K562 (cell line): ENCODE measurements around the gene LY6G6C. TPM values are rescaled to one million over a fixed set of nuclear protein-coding genes. Genes with fewer than 3 reads are reported as not detected.

Experiments used
- ATAC-seq: fragments of 200-7000 bp; cut with Tn5 transposase; 3 replicates; pipeline ENCODE4 v1.9.1; 2020; ENCODE audit warnings: moderate library complexity
- BruUV-seq: library from RNA; stranded (reverse); fragments of 400-500 nt; replicated peaks from 2 replicates; lab custom pipeline; 2021; lab: Mats Ljungman, UMichigan
- CTCF ChIA-PET: fragments of 300-600 bp; formaldehyde crosslinking; extraction: SDS; loops from one replicate; lab custom pipeline; 2021; ENCODE audit warnings: low intra/inter-chr PET ratio; lab: Yijun Ruan, JAX
- POLR2A ChIA-PET: fragments of 300-600, 350-650 bp; sonication (Branson Sonifier 250); formaldehyde crosslinking; extraction: SDS; loops from one replicate; lab custom pipeline; 2021; ENCODE audit warnings: antibody characterized with exemption, inconsistent platforms; lab: Yijun Ruan, JAX
- DNase-seq, 4 experiments: peaks; one replicate each; pipeline versions ENCODE4 v3.0.0 to v3.0.0-alpha.2; 2011 to 2018; ENCODE audit warnings: low spot score in 3 of 4, mixed read lengths in 3 of 4; ENCODE audit errors: extremely low read depth in 1 of 4
- FAIRE-seq: peaks from 2 replicates; lab custom pipeline; 2011; peaks lifted over from hg19 to GRCh38; lab: Jason Lieb, UNC
- H2AFZ ChIP-seq: 2 replicates; pipeline ENCODE4 v1.6.0; 2011; ENCODE audit warnings: low read depth, low read length, control low read depth, inconsistent platforms
- H3K27ac ChIP-seq: fragments of 200-600 bp; 3 replicates; pipeline ENCODE4 v1.8.0; 2011; ENCODE audit warnings: low read depth, mild to moderate bottlenecking, control low read depth, inconsistent platforms, low read length, moderate library complexity, mixed read lengths; ENCODE audit errors: extremely low read depth
- H3K27me3 ChIP-seq, 2 experiments: fragments of 300-600 bp in 1 of 2; 2 replicates in 1 of 2; 3 replicates in 1 of 2; pipeline versions ENCODE4 v1.6.0 to v1.8.0; 2011; ENCODE audit warnings: inconsistent platforms in 2 of 2, low read length in 2 of 2, mild to moderate bottlenecking in 1 of 2, mixed read lengths in 1 of 2, moderate library complexity in 1 of 2; ENCODE audit not compliant: control insufficient read depth in 2 of 2, insufficient read depth in 2 of 2
- H3K36me3 ChIP-seq: fragments of 300-600 bp; 3 replicates; pipeline ENCODE4 v1.8.0; 2011; ENCODE audit warnings: mild to moderate bottlenecking, low read length, inconsistent platforms; ENCODE audit not compliant: control insufficient read depth, insufficient read depth
- H3K4me1 ChIP-seq, 2 experiments: fragments of 200-600 bp in 1 of 2; replicated peaks in 1 of 2; 2 replicates in 1 of 2; 3 replicates in 1 of 2; pipeline versions ENCODE4 v1.5.1 to v1.8.0; 2011; ENCODE audit warnings: inconsistent platforms in 2 of 2, low read length in 2 of 2, mild to moderate bottlenecking in 1 of 2, mixed read lengths in 1 of 2, moderate library complexity in 1 of 2; ENCODE audit not compliant: control insufficient read depth in 2 of 2, insufficient read depth in 2 of 2
- H3K4me2 ChIP-seq: 2 replicates; pipeline ENCODE4 v1.6.1; 2011; ENCODE audit warnings: low read length, control low read depth, inconsistent platforms, mixed read lengths; ENCODE audit not compliant: insufficient read depth
- H3K4me3 ChIP-seq: fragments of 200-600 bp; sonication (generic), shearing (Covaris generic); 2 replicates; pipeline ENCODE4 v1.5.1; 2016; ENCODE audit warnings: control low read depth, inconsistent platforms
- H3K79me2 ChIP-seq: fragments of 200-600 bp; 3 replicates; pipeline ENCODE4 v1.8.0; 2011; ENCODE audit warnings: low read length, inconsistent platforms; ENCODE audit not compliant: control insufficient read depth, insufficient read depth
- H3K9ac ChIP-seq, 2 experiments: 2 replicates each; pipeline versions ENCODE4 v1.6.0 to v1.6.1; 2011; ENCODE audit warnings: low read depth in 2 of 2, low read length in 2 of 2, control low read depth in 1 of 2, inconsistent platforms in 1 of 2, mild to moderate bottlenecking in 1 of 2, mixed read lengths in 1 of 2; ENCODE audit not compliant: insufficient read depth in 1 of 2
- H3K9me1 ChIP-seq: one replicate; pipeline ENCODE4 v1.6.0; 2011; ENCODE audit warnings: inconsistent platforms, mild to moderate bottlenecking, low read length, moderate library complexity; ENCODE audit not compliant: control insufficient read depth, insufficient read depth
- H3K9me3 ChIP-seq: replicated peaks from 2 replicates; pipeline ENCODE4 v1.5.1; 2011; ENCODE audit warnings: low read depth, low read length, inconsistent platforms; ENCODE audit not compliant: control insufficient read depth, insufficient read depth
- H4K20me1 ChIP-seq: replicated peaks from 2 replicates; pipeline ENCODE4 v1.6.1; 2011; ENCODE audit warnings: low read length, inconsistent platforms, mixed read lengths; ENCODE audit not compliant: control insufficient read depth, insufficient read depth
- EHMT2 ChIP-seq: fragments of 450-650 bp; IDR thresholded peaks from 2 replicates; pipeline ENCODE4 v1.6.1; 2018; ENCODE audit warnings: antibody characterized with exemption
- MTA1 ChIP-seq: fragments of 450-650 bp; IDR thresholded peaks from 2 replicates; pipeline ENCODE4 v1.6.1; 2017; ENCODE audit warnings: borderline replicate concordance
- NCOA2 ChIP-seq, 2 experiments: fragments of 450-650 bp; IDR thresholded peaks; 2 replicates each; pipeline ENCODE4 v1.6.1; 2018; ENCODE audit warnings: mild to moderate bottlenecking in 2 of 2, moderate library complexity in 1 of 2; ENCODE audit not compliant: partially characterized antibody in 2 of 2
- SMARCA4 ChIP-seq: fragments of 450-650 bp; IDR thresholded peaks from 2 replicates; pipeline ENCODE4 v1.6.1; 2016
- THRB ChIP-seq: fragments of 450-650 bp; formaldehyde crosslinking; conservative IDR thresholded peaks from 2 replicates; pipeline ENCODE4 v1.4.0; 2022; ENCODE audit warnings: mild to moderate bottlenecking, missing genetic modification characterization
- ZBTB40 ChIP-seq, 2 experiments: fragments of 450-650 bp in 1 of 2; sonication (generic) in 1 of 2; formaldehyde crosslinking in 1 of 2; IDR thresholded peaks; 2 replicates each; pipeline versions ENCODE4 v1.7.1 to v1.9.0; 2016 to 2022; ENCODE audit warnings: inconsistent platforms in 1 of 2, mild to moderate bottlenecking in 1 of 2, missing genetic modification reagents in 1 of 2
- WGBS: fragments of 100-300 bp; shearing (Covaris generic); methylation state at CpG from one replicate; pipeline ENCODE4 v1.1.6; 2016; ENCODE audit warnings: low coverage, mixed read lengths; ENCODE audit not compliant: insufficient coverage; ENCODE audit errors: missing lambda C conversion rate; 5-methylcytosine and 5-hydroxymethylcytosine counted together
- in situ Hi-C: fragments of 300-500 bp; cut with MboI; formaldehyde crosslinking; loops from 4 replicates; pipeline ENCODE4 v1.15.0; 2018; ENCODE audit warnings: inconsistent platforms, mixed read lengths
- intact Hi-C: fragments of 100-400 bp; cut with micrococcal nuclease; formaldehyde crosslinking; loops from 2 replicates; pipeline ENCODE4 v1.14.2; 2022
- polyA plus RNA-seq, 8 experiments: library from polyadenylated mRNA; depleted of rRNA in 4 of 8; stranded (reverse) in 5 of 8; unstranded in 3 of 8; fragments of >200 nt; fragmentation: Nextera tagmentation in 2 of 8; fragmentation: Illumina TruSeq in 1 of 8; extraction: Ambion mirVana in 2 of 8; extraction: Trizol in 1 of 8; gene quantifications; 2 replicates each; pipeline versions ENCODE4 v1.2.1 to v1.2.3, GENCODE V29; 2011 to 2014; ENCODE audit warnings: inconsistent platforms in 1 of 8, missing spikeins in 1 of 8
- total RNA-seq, 7 experiments: library from RNA; depleted of rRNA in 6 of 7; stranded (reverse); fragments of >200 nt in 6 of 7; fragmentation: Illumina TruSeq in 2 of 7; extraction: Trizol in 2 of 7; gene quantifications; 2 replicates each; pipeline versions ENCODE4 v1.2.1 to v1.2.3, GENCODE V29; 2011 to 2021; ENCODE audit warnings: low replicate concordance in 1 of 7
- TF ChIP-seq, protein P1 (sequence below): fragments of 250-450 bp; sonication (Bioruptor Pico); IDR thresholded peaks from 2 replicates; pipeline ENCODE4 v1.4.0; 2020; ENCODE audit warnings: mild to moderate bottlenecking

LY6G6C gene
- total and polyA plus RNA-seq, 9 of the 15 experiments (the other 6 are each of a cell fraction or from before 2014, with no cell fraction given): 0.06 to 0.20 TPM; not detected in 7

DNA sequence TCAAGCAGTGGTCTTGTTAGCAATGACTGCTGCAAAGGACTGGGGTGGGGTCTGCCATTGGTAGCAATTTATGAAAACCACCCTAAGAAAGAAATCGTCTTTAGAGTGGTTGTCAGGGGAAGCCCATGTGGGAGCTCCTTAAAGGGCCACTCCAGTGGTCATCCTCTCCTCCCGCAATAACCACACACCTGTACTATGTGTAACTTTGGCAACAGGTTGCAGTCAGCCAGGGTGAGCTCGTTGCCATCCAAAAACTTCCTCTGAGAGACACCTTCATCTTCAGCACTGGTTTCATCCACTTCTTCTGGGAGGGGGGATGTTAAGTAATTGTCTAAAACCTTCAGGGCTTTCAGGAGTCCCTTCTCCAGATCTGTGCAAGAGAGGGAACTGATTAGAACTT, 10.5 kb upstream of the LY6G6C start (continued):
- TF ChIP-seq, protein P1, sequence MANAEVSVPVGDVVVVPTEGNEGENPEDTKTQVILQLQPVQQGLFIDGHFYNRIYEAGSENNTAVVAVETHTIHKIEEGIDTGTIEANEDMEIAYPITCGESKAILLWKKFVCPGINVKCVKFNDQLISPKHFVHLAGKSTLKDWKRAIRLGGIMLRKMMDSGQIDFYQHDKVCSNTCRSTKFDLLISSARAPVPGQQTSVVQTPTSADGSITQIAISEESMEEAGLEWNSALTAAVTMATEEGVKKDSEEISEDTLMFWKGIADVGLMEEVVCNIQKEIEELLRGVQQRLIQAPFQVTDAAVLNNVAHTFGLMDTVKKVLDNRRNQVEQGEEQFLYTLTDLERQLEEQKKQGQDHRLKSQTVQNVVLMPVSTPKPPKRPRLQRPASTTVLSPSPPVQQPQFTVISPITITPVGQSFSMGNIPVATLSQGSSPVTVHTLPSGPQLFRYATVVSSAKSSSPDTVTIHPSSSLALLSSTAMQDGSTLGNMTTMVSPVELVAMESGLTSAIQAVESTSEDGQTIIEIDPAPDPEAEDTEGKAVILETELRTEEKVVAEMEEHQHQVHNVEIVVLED (CRISPR knock-in tag): no peak

DNA sequence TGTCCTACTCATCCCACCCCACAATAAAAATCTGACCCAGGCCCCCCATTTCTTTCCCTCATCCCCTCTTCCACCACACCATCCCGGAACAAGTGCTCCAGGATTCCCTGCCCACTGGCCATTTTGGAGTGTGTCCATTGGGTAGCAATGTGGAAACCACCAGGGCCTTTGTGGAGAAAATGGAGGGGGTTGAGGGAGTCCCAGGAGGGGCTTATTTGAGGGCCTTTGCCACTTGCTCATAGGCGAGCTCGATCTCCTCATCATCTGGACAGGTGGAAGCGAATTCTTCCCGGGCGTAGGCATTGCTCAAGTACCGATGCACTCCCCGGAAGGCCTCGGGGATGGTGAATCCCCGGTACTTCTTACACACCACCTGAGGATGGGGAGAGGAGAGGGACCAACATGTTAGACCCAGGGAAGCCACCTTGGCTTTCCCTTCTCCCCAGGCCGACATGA, 9.1 kb upstream of the LY6G6C start:
- FAIRE-seq: no peak
- POLR2A ChIA-PET: interaction anchor here (0.6 to 15.0 kb wide), 31 partner anchors 5 to 220 kb away, joined by 3 to 236 read pairs (median 5); partner anchors contain the start of genes ABHD16A, C6orf47, CLIC1 and CSNK2B
- no peak for ATAC-seq
- TF ChIP-seq THRB (CRISPR knock-in tag) (peak; percentile 76; the same call in 1 of the 2 replicates), NCOA2 (IDR thresholded peaks at IDR 0.05; ENCODE audit: partially characterized antibody in 2 of 2) (no peak), SMARCA4 (no peak), MTA1 (0 out of 2 replicates have a peak, but pooled peaks have one; percentile 51), EHMT2 (0 out of 2 replicates have a peak, but pooled peaks have one; percentile 44), ZBTB40 (IDR thresholded peaks at IDR 0.05) (no peak), ZBTB40 (CRISPR knock-in tag; IDR thresholded peaks at IDR 0.05) (no peak)

More for the DNA sequence above, 9.1 kb upstream of the LY6G6C start:
- H3K36me3 ChIP-seq: peaks cover 80% of the 10 kb centered on the region
- peaks cover 50 to 64% of the 10 kb centered on the region in 2 experiments for H3K4me1 ChIP-seq
- BruUV-seq: no TSS peak
- CTCF ChIA-PET: no interaction called here
- H3K79me2 ChIP-seq: peaks cover 52% of the 10 kb centered on the region
- peaks cover 5% of the 10 kb centered on the region for H3K9me1 ChIP-seq
- in situ Hi-C loops: no loop called here
- H4K20me1 ChIP-seq: peaks cover 23% of the 10 kb centered on the region
- intact Hi-C loops: loop anchor here (10.0 kb wide), 1 partner anchor 244 kb away; the partner anchor contains the start of gene DXO
- DNase-seq: peak in 1 of 4 experiments; percentile 58
- no peaks in the 10 kb centered on the region for H3K9me3 ChIP-seq
- H2AFZ ChIP-seq: no peak overlapping the region
- H3K9ac ChIP-seq: peak overlapping the region; percentile 17 to 58; a peak in 2 of 4 replicates
- peak overlapping the region; percentile 75; the same call in 2 of the 3 replicates for H3K27ac ChIP-seq
- H3K4me3 ChIP-seq: peak overlapping the region; percentile 65; the same call in 1 of the 2 replicates
- peak overlapping the region; percentile 94 for H3K4me2 ChIP-seq
- 60% methylated on average over 11 of the region's 11 CpGs for WGBS
- H3K27me3 ChIP-seq: no peaks in the 10 kb centered on the region
